ENCODE measurements around the gene CABP1.

DNA sequence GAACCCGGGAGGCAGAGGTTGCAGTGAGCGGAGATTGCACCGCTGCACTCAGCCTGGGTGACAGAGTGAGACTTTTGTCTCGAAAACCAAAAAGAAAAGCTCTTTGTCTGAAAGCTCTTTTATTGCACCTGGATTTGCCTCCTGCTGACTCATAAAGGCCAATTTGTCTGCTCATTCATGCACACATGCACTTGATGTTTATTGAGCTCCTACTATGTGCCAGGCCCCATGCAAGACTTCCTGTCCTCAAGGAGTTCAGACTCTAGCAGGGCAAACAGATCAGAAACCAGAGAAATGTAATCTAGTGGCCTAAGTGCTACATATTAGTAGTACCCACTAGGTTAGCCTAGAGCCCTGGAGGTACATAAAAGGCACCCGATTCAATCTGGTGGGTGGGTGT lies 30.2 kb downstream of the CABP1 start:
- TF ChIP-seq, protein P1, sequence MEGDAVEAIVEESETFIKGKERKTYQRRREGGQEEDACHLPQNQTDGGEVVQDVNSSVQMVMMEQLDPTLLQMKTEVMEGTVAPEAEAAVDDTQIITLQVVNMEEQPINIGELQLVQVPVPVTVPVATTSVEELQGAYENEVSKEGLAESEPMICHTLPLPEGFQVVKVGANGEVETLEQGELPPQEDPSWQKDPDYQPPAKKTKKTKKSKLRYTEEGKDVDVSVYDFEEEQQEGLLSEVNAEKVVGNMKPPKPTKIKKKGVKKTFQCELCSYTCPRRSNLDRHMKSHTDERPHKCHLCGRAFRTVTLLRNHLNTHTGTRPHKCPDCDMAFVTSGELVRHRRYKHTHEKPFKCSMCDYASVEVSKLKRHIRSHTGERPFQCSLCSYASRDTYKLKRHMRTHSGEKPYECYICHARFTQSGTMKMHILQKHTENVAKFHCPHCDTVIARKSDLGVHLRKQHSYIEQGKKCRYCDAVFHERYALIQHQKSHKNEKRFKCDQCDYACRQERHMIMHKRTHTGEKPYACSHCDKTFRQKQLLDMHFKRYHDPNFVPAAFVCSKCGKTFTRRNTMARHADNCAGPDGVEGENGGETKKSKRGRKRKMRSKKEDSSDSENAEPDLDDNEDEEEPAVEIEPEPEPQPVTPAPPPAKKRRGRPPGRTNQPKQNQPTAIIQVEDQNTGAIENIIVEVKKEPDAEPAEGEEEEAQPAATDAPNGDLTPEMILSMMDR (IDR thresholded peaks at IDR 0.05): no peak
- no peak for TF ChIP-seq SIN3A (IDR thresholded peaks at IDR 0.05; ENCODE audit: borderline replicate concordance, insufficient read depth, low read depth, low read length)
- TF ChIP-seq, protein P2, sequence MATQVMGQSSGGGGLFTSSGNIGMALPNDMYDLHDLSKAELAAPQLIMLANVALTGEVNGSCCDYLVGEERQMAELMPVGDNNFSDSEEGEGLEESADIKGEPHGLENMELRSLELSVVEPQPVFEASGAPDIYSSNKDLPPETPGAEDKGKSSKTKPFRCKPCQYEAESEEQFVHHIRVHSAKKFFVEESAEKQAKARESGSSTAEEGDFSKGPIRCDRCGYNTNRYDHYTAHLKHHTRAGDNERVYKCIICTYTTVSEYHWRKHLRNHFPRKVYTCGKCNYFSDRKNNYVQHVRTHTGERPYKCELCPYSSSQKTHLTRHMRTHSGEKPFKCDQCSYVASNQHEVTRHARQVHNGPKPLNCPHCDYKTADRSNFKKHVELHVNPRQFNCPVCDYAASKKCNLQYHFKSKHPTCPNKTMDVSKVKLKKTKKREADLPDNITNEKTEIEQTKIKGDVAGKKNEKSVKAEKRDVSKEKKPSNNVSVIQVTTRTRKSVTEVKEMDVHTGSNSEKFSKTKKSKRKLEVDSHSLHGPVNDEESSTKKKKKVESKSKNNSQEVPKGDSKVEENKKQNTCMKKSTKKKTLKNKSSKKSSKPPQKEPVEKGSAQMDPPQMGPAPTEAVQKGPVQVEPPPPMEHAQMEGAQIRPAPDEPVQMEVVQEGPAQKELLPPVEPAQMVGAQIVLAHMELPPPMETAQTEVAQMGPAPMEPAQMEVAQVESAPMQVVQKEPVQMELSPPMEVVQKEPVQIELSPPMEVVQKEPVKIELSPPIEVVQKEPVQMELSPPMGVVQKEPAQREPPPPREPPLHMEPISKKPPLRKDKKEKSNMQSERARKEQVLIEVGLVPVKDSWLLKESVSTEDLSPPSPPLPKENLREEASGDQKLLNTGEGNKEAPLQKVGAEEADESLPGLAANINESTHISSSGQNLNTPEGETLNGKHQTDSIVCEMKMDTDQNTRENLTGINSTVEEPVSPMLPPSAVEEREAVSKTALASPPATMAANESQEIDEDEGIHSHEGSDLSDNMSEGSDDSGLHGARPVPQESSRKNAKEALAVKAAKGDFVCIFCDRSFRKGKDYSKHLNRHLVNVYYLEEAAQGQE (IDR thresholded peaks at IDR 0.05; ENCODE audit: insufficient read depth in 1 of 2, low read depth in 2 of 2, low read length in 1 of 2): no peak
- no peak for TF ChIP-seq POLR2AphosphoS5 (IDR thresholded peaks at IDR 0.05; ENCODE audit: low read depth, low read length)

Data from Panc1 (cell line).